NCI-H524 treated with DMSO at 0.1 percent for 48 hours (cell line): Measurements from ENCODE around the gene SCN2A.

Experiments used
- DNase-seq: peaks from one replicate; lab custom pipeline; 2025; lab: John Stamatoyannopoulos, UW

Gene SCN2A

GRCh38 chr2:165239230-165239629 lies at the start of gene SCN2A:
Gene SCN2A, plus strand, starts transcription at chr2:165239414. Its CDS starts 56,410 bp downstream, at chr2:165295824.
- DNase-seq = no peak

DNA sequence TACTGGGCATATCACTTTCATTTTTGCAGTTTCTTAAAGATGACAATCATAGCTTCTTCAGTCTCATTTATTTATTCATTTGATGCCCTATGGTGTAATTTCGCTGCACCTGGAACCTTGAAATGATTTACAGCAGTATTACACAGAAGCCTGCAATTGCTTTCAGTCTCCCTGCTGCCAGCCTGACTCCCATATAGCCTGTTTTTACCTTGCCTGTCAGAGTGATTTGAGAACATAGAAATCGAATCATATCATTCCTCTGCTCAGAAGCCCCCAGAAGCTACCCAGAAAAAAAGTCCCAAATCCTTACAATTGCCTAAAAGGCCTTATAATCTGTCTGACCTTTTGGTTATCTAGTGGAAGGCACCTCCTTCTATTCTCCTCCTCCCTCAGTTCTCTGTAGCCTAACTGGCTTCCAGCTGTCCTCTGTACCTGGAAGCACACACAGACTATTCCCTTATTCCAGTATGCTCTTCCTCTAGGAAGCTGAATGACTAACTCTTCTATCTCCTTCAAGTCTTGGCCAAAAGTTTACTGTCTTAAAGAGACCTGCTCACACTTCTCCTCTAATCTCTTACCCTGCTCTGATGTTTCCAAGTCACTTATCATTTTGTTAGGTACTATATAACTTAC lies 48.0 kb upstream of the SCN2A start:
- DNase-seq = no peak

DNA sequence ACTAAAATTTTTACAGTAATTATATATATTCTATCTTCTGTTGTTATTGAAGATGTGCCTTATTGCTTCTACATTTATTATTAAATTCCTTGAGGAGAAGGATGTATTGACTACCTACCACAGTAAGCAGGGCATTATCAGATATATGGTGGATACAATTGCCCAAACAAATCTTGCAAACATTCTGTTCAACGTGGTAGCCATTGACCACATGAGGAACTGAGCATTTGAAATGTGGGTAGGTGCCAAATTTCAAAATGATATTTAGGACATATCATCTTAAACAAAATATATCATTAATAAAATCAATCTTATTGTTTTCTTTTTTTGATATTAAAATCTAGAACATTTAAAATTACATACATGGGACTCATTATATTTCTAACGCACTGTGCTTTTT lies 46.5 kb upstream of the SCN2A start:
- no peak for DNase-seq

DNA sequence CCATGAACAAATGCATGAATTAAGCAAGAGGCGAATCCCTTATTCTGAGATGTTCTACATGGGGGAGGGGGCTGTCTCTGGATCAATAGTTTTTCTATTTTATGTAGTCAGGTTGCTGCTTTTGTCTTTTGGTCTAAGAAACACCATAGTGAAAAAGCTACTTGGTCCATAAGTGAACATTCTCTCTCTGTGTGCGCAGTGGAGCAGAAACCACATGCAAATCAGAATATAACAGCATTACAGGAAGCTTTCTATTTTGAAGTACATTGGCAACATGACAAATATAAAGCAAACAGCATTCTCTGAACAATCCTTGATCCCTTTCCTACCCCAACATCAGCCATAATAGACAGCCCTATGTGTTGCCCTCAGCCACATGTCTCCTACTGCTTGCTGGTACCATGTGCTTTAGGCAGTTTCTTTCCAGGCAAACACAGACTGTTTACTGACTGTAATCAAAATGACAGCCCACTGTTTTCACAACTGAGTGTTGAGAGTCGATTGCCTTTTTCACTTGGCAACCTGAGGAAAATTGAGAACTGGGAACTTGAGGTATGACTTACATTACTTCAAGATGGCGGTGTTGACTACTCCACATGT lies 45.9 kb upstream of the SCN2A start:
- DNase-seq = no peak

DNA sequence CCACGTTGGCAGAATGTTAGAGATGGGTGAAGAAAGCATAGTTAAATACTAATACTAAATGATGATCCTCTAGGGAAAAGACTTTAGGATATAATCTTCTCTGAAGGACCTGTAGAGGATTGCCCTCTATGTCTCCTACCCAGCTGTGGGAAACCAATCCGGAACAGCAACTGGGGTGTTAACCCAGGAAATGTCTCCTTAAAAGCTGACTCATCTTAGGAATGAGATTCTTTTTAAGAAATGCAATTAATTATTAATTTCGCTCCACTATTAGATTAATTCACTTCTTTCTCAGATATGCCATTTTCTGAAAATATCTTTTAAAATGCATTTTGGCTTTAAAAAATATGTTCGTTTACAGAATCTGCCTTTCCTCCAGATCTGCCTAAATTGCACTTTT lies 42.8 kb upstream of the SCN2A start:
- peak; percentile 2 for DNase-seq

DNA sequence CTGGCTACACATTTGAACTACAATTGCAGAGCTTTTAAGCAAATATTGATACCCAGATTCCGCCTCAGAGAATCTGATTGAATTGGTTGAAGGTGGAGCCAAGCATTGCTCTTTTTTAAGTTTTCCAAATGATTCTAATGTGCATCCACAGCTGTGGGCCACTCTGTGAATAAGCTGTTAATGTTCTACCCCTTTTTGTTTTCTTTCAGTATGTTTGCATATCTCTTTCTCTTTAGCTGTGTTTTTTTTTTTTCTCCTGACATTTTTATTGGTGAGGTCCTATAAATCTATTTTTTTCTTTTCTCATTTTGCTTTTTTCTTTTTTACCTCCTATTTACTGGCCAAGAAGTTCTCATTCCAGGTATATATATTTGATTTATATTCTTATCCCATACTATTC lies 41.9 kb upstream of the SCN2A start:
- no peak for DNase-seq

- no peak for DNase-seq
These were observed 41.0 kb upstream of the SCN2A start for GRCh38 chr2:165198181-165198580.

DNA sequence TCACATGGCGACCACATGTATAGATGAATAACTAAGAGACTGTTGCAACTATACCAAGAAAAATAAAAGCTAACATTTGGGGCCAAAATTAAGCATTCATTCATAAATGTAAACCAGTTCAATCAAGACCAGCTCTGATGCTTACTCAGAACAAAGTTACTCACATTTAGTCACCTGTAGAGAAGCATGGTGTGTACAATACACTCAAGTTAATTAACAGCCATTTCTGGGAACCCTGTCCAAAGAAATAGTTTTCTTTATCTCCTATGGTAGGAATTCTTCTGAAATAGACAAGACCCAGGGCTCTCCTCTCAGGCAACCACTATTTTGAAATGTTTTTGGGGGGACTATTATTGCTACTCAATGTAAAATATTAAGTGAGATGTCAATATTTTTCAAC lies 37.0 kb upstream of the SCN2A start:
- no peak for DNase-seq

DNA sequence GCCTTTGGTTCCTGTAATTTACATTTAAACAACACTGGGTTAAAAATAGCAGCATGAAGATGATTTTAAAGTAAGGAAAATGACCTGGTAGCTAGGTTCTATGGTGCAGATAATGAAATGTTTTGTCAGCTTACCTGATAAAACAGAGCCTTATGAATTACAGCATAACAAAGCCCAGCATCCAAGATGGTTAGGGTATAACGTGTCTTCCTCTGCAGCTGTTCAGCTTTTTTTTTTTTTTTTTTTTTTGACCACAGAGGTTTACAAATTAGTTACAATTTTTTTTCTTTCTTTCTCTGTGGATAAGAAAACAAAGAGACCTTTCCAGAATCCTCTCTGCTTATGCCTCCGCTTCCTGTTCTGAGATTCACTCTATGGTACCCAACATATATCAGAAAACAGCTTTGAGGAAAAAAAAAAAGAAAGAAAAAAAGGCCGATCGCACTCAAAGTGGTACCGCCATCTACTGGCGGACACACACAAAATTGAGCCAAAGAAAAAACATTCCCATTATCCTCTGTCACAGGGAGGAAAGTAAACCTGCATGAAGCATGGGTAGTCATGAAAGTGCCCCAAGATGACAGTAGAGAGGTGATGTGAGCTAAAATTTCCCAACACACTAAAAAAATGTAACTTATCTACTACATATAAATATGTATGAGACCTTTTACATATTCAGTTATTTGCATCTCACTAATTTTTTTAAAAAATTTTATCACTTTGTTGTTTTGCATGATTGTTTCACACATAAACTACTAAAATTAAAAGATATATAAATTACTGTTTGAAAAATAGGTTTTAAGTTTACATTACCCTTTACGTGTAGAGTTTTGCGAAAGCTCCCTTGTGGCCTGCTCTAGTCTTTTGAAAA lies 35.3 kb upstream of the SCN2A start, which contains the start of gene SCN3A:
TSS of gene SCN3A (minus strand) at position 362 of the 871 bp plus-strand sequence. CDS start 27,656 bp downstream, outside the sequence.
- DNase-seq = peak; percentile 30

- no peak for DNase-seq
These were observed 33.3 kb upstream of the SCN2A start for GRCh38 chr2:165205865-165206264.

GRCh38 chr2:165208094-165208493 lies 31.1 kb upstream of the SCN2A start:
- no peak for DNase-seq

- no peak for DNase-seq
These were observed 25.1 kb upstream of the SCN2A start for GRCh38 chr2:165214093-165214492.

- DNase-seq = no peak
These were observed 19.7 kb upstream of the SCN2A start for GRCh38 chr2:165219481-165219880.

- DNase-seq = no peak
These were observed 14.3 kb upstream of the SCN2A start for GRCh38 chr2:165224941-165225340.

- DNase-seq = no peak
These were observed 11.6 kb upstream of the SCN2A start for GRCh38 chr2:165227571-165227970.

- DNase-seq = no peak
These were observed 2.2 kb upstream of the SCN2A start for GRCh38 chr2:165237056-165237455.

DNA sequence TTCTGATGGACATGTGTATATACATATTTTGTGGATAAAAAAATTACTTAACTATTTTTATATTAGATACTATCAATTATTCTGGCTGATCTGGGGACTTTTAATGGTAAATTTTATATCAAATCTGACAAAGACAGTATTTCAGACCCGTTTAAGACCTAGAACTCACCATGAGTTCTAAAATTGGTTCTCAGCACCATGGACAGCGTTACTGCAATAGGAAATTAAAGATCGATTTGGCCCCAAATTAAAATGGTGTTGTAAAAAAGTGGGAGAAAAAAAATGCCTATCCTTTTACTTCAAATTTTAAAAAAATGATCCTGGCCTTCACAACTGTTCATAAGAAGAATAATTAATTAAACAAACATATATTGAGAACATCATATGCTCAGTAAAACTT lies 919 bp upstream of the SCN2A start:
- no peak for DNase-seq

GRCh38 chr2:165239856-165240515 lies 772 bp downstream of the SCN2A start:
- DNase-seq = no peak

DNA sequence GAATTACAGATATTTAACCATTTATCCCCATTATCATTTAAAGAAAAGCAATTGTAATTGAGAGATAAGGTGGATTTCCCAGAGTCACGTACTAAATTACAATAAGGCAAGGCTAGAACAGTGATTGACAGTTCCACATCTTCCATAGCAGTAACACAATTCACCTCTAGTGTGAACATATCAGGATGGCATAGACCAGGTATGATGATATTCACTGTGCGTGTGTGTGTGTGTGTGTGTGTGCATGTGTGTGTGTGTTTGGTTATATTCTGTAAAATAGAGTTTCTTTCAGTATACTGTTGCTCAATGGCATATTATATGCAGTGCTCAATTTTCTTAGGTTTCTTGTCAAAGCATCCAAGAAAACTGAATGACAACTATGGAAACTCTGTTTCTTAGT lies 1.7 kb downstream of the SCN2A start:
- no peak for DNase-seq

- no peak for DNase-seq
These were observed 6.0 kb downstream of the SCN2A start for GRCh38 chr2:165245081-165245793.

DNA sequence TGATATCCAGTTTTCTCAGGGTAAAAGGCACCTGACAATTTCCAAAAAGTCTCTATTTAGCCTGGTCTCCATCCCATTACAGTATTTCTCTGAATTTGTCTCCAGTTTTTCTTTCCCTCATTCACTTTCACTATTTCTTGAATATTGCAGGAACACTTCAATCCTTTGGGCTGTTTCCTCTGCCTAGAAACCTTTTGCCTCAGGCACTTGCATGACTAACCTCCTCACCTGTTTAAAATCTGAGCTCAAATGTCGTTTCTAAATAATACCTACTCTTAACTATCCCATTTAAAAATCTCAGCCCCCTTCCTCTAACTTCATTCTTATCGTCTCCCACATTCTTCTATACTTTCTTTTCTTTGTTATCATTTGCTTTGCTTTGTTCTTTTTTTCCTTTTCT lies 9.0 kb downstream of the SCN2A start:
- no peak for DNase-seq

GRCh38 chr2:165251366-165251765 lies 12.2 kb downstream of the SCN2A start:
- no peak for DNase-seq
